ENCODE measurements around the gene HMGCL.

- TF ChIP-seq CTCF (IDR thresholded peaks at IDR 0.05) (no peak), EP300 (IDR thresholded peaks at IDR 0.05) (no peak), POLR2AphosphoS5 (IDR thresholded peaks at IDR 0.05) (no peak)
These were observed 42.3 kb upstream of the HMGCL start for GRCh38 chr1:23867542-23867894.
